Tibial nerve (tissue), 4 donors: ENCODE results near the gene ZNF688. TPM values are rescaled to one million over a fixed set of nuclear protein-coding genes. Genes with fewer than 3 reads are reported as not detected.

Experiments used
- DNase-seq, 2 donors: peaks; one replicate each; pipeline ENCODE4 v3.0.0-alpha.2; 2019; ENCODE audit warnings: low spot score in 2 of 2
- H3K27ac ChIP-seq, 4 donors: fragments of 200-600 bp; sonication (generic) in 3 of 4; one replicate each; pipeline ENCODE4 v1.5.1; 2017 to 2019; ENCODE audit warnings: mild to moderate bottlenecking in 1 of 4
- H3K27me3 ChIP-seq, 2 donors: fragments of 200-600 bp; sonication (generic) in 1 of 2; one replicate each; pipeline versions ENCODE4 v1.5.1 to v1.6.0; 2017 to 2019
- H3K36me3 ChIP-seq, 3 donors: fragments of 200-600 bp; sonication (generic); one replicate each; pipeline ENCODE4 v1.5.1; 2018 to 2019
- H3K4me1 ChIP-seq, 4 donors: fragments of 200-600 bp; sonication (generic) in 3 of 4; one replicate each; pipeline ENCODE4 v1.5.1; 2017 to 2019
- H3K4me3 ChIP-seq, 4 donors: fragments of 200-600 bp; sonication (generic) in 3 of 4; one replicate each; pipeline ENCODE4 v1.5.1; 2017 to 2019; ENCODE audit warnings: mild to moderate bottlenecking in 1 of 4, moderate library complexity in 1 of 4
- H3K9me3 ChIP-seq, 4 donors: fragments of 200-600 bp; sonication (generic) in 3 of 4; one replicate each; pipeline ENCODE4 v1.5.1; 2017 to 2019
- CTCF ChIP-seq, 5 experiments: fragments of 200-600 bp in 3 of 5; fragments of 450-650 bp in 2 of 5; sonication (generic) in 3 of 5; IDR thresholded peaks; one replicate each; pipeline ENCODE4 v1.5.1; 2016 to 2019; ENCODE audit warnings: antibody characterized with exemption in 5 of 5, mild to moderate bottlenecking in 3 of 5, moderate library complexity in 2 of 5
- EP300 ChIP-seq, 2 donors: sonication (generic); formaldehyde crosslinking; IDR thresholded peaks; one replicate each; pipeline ENCODE4 v1.6.1; 2017; ENCODE audit warnings: antibody characterized with exemption in 2 of 2, mild to moderate bottlenecking in 1 of 2
- POLR2A ChIP-seq, 2 donors: fragments of 450-650 bp; IDR thresholded peaks; one replicate each; pipeline ENCODE4 v1.6.1; 2017; ENCODE audit warnings: antibody characterized with exemption in 2 of 2, mild to moderate bottlenecking in 2 of 2, moderate library complexity in 2 of 2
- WGBS, 2 donors: methylation state at CpG; one replicate each; pipeline ENCODE4 v1.1.5; 2018; 5-methylcytosine and 5-hydroxymethylcytosine counted together
- total RNA-seq, 4 donors: library from RNA; depleted of rRNA; stranded (reverse); fragments of >200 nt; gene quantifications; one replicate each; pipeline ENCODE4 v1.1.0, GENCODE V29; 2016

Gene ZNF688
- total RNA-seq, 4 donors from 2014 or later: 15.7 to 28.6 (median 22.9) TPM

- Histone ChIP-seq H3K4me3 (no peak overlapping the region), H3K4me1 (peaks cover 0 to 26% (median 19%) of the 10 kb centered on the region in 4 donors), H3K27ac (no peak overlapping the region), H3K36me3 (peaks cover 0 to 3% (median 0%) of the 10 kb centered on the region in 3 donors), H3K27me3 (no peaks in the 10 kb centered on the region), H3K9me3 (no peaks in the 10 kb centered on the region)
- no peak for TF ChIP-seq POLR2A (IDR thresholded peaks at IDR 0.05)
- TF ChIP-seq CTCF (IDR thresholded peaks at IDR 0.05): no peak
- no peak for TF ChIP-seq EP300 (IDR thresholded peaks at IDR 0.05)
- no peak for DNase-seq
- WGBS, 2 donors: 63 to 67% methylated on average over 6 of the region's 6 CpGs
Observed at GRCh38 chr16:30567991-30568638, 3.4 kb downstream of the ZNF688 start.

GRCh38 chr16:30567160-30567990 lies 4.1 kb downstream of the ZNF688 start:
- no peak for DNase-seq
- H3K9me3 ChIP-seq: no peaks in the 10 kb centered on the region
- WGBS, 2 donors: 81 to 90% methylated on average over 14 of the region's 14 CpGs
- H3K27ac ChIP-seq: no peak overlapping the region
- TF ChIP-seq EP300 (IDR thresholded peaks at IDR 0.05) (no peak), POLR2A (IDR thresholded peaks at IDR 0.05) (no peak), CTCF (IDR thresholded peaks at IDR 0.05) (no peak)
- H3K27me3 ChIP-seq: no peaks in the 10 kb centered on the region
- peaks cover 0 to 22% (median 16%) of the 10 kb centered on the region in 4 donors for H3K4me1 ChIP-seq
- peaks cover 0 to 3% (median 0%) of the 10 kb centered on the region in 3 donors for H3K36me3 ChIP-seq
- no peak overlapping the region for H3K4me3 ChIP-seq

DNA sequence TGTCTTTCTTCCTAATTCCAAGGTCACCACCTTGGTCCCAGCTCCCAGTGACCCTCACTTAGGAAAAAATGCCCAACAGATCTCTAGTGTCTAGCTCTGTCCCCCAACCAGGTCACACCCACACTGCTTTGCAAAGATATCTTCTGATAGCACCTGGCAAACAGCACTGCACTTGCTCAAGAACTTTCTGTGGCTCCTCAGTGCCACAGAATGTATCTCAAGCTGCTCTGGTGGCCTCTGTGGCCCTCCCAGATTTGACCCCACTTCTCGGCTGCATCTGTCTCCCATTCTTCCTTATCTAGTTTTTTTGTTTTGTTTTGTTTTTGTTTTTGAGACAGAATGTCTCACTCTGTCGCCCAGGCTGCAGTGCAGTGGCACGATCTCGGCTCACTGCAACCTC lies 5.0 kb downstream of the ZNF688 start:
- no peak overlapping the region for H3K27ac ChIP-seq
- no peak for DNase-seq
- 88 to 90% methylated on average over 4 of the region's 4 CpGs for WGBS, 2 donors
- H3K27me3 ChIP-seq: no peaks in the 10 kb centered on the region
- H3K4me3 ChIP-seq: no peak overlapping the region
- peaks cover 0 to 3% (median 0%) of the 10 kb centered on the region in 3 donors for H3K36me3 ChIP-seq
- H3K4me1 ChIP-seq: peaks cover 0 to 18% (median 13%) of the 10 kb centered on the region in 4 donors
- no peaks in the 10 kb centered on the region for H3K9me3 ChIP-seq
- TF ChIP-seq CTCF (IDR thresholded peaks at IDR 0.05) (no peak), EP300 (IDR thresholded peaks at IDR 0.05) (no peak), POLR2A (IDR thresholded peaks at IDR 0.05) (no peak)

DNA sequence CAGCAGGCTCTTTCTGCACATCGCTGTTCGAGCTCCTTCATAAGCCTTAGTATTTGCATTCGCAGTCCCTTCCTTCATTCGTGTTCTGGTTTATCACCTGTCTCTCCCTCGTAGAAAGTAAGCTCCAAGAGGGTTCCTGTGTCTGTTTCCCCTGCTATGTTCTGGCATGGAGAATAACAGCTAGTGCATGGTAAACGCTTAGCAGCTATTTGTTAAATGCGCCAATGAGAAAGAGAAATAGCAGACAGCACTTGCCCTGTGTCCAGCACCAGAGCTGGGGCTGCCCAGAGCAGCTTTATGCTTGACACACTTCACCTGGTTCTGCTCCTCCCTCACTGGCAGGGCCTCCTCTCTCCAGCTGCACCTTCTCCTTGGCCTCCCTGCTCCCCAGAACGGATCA lies 5.5 kb downstream of the ZNF688 start:
- TF ChIP-seq EP300 (IDR thresholded peaks at IDR 0.05): no peak
- TF ChIP-seq CTCF (IDR thresholded peaks at IDR 0.05): no peak
- no peak for TF ChIP-seq POLR2A (IDR thresholded peaks at IDR 0.05)
- 68 to 78% methylated on average over 8 of the region's 8 CpGs for WGBS, 2 donors
- Histone ChIP-seq H3K27me3 (no peaks in the 10 kb centered on the region), H3K4me3 (no peak overlapping the region), H3K4me1 (peaks cover 0 to 18% (median 15%) of the 10 kb centered on the region in 4 donors), H3K27ac (no peak overlapping the region), H3K36me3 (peaks cover 0 to 3% (median 0%) of the 10 kb centered on the region in 3 donors), H3K9me3 (no peaks in the 10 kb centered on the region)
- DNase-seq: no peak

- no peak overlapping the region for H3K4me3 ChIP-seq
- no peaks in the 10 kb centered on the region for H3K27me3 ChIP-seq
- DNase-seq: no peak
- H3K9me3 ChIP-seq: no peaks in the 10 kb centered on the region
- no peak overlapping the region for H3K27ac ChIP-seq
- TF ChIP-seq EP300 (IDR thresholded peaks at IDR 0.05) (no peak), CTCF (IDR thresholded peaks at IDR 0.05) (no peak), POLR2A (IDR thresholded peaks at IDR 0.05) (no peak)
- peaks cover 0 to 15% (median 10%) of the 10 kb centered on the region in 4 donors for H3K4me1 ChIP-seq
- H3K36me3 ChIP-seq: peaks cover 0 to 3% (median 0%) of the 10 kb centered on the region in 3 donors
- WGBS, 2 donors: 68 to 73% methylated on average over 7 of the region's 7 CpGs
Observed at GRCh38 chr16:30565526-30565925, 6.0 kb downstream of the ZNF688 start.
